Stimulated activated CD8-positive, alpha-beta memory T cell treated with anti-CD3 and anti-CD28 coated beads, Interleukin-7, amount 100 ng/mL, for 1 hour (primary cell): Measurements from ENCODE around the gene LUC7L3.

Source experiments
- DNase-seq, 2 donors: peaks; one replicate each; pipeline ENCODE4 v3.0.0-alpha.2; 2020; ENCODE audit warnings: low read depth in 2 of 2

Gene LUC7L3

GRCh38 chr17:50754521-50754920 is 35.1 kb downstream of the LUC7L3 start:
- no peak for DNase-seq

- DNase-seq: no peak
Observed at GRCh38 chr17:50758524-50758923, 39.1 kb downstream of the LUC7L3 start.

GRCh38 chr17:50758989-50759544 is 39.7 kb downstream of the LUC7L3 start:
- no peak for DNase-seq

DNA sequence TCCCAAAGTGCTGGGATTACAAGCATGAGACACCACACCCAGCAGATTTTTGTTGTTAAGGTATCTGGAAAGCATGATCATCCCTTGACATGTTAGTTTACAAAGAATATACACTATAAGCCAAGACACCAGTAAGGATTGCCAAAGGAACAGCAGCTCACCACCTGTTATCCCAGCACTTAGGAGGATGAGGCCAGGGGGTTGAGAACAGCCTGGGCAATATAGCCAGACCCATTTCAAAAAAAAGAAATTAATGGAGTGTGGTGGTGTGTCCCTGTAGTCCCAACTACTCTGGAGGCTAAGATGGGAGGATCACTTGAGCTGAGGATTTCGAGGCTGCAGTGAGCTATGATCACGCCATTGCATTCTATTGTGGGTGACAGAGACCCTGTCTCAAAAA is 42.8 kb downstream of the LUC7L3 start:
- no peak for DNase-seq

GRCh38 chr17:50763716-50764475 is 44.5 kb downstream of the LUC7L3 start:
- DNase-seq: no peak

GRCh38 chr17:50764734-50765149 is 45.3 kb downstream of the LUC7L3 start:
- no peak for DNase-seq

DNA sequence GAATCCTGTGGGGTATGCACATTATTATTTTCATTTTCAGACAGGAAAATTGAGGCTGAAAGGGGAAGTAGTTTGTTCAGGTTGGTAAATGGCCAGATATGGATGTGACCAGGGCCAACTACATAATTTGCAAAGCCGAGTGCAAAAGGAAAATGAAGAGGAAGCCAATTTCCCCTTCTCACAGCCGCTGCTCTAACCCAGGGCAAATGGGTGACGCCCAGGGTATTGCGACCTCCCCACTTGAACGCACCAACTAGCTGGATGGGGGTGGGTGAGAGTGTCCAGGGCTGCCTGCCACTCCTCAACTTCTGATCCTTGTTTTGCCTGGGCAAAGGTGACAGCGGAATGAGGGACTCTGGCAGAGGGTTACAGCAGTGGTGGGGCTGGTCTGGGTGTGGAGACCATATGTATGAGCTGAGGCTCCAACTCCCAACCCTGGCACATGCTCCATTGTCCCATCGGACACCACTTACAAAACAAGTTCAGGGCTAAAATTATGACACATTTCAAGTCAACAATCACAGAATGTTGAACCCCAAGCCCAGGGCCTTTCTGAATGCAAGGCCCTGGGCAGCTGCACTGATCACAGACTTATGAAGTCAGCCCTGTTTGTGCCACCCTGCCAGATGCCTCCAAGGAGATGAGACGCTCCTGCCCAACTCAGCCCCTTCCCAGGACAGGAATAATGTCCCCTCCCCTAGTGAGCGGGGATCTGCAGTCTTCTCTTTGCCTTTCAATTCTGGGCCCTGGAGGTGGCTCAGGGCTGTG is 46.2 kb downstream of the LUC7L3 start:
- no peak for DNase-seq

GRCh38 chr17:50766222-50767023 is 47.0 kb downstream of the LUC7L3 start:
- DNase-seq: no peak

GRCh38 chr17:50767030-50767429 is 47.6 kb downstream of the LUC7L3 start:
- DNase-seq: no peak

DNA sequence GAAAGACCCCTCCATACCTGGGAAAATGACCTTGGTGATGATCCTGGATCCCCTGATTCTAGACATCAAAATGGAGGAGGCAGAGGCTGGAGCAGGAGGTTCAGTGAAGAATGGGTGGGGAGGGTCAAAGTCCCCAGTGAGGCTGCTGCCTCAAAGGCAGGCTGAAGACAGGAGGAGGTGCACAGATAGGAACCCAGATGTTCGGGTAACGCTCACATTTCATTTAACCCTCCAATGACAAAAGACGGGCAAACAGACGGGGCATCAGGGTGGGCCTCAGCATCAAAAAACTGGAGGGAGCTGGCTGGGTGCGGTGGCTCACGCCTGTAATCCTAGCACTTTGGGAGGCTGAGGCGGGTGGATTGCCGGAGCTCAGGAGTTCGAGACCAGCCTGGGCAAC is 48.0 kb downstream of the LUC7L3 start, which contains the start of gene ANKRD40CL:
Gene ANKRD40CL (minus strand): TSS at position 73 of the 400 bp plus-strand sequence. CDS start 605 bp downstream, outside the sequence.
- DNase-seq: no peak

DNA sequence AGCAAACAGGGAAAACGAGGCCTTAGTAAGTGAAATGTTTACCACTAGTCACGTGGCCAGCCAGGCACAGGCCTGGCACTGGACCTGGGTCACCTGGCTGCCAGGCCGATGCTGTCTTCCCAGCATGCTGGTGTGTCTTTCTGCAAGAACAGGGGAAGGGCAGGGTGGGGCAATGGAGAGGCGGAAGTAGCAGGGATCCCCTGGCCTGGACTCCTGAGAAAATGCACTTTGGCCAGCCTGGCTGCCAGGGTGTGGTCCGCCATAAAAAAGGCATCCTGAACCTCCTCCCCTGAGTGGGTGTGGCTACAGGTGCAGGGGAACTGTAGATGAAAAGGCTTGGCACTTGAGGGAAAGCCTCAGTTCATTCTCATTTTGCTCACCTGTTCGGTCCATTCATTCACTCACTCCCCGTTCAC is 49.0 kb downstream of the LUC7L3 start:
- no peak for DNase-seq

DNA sequence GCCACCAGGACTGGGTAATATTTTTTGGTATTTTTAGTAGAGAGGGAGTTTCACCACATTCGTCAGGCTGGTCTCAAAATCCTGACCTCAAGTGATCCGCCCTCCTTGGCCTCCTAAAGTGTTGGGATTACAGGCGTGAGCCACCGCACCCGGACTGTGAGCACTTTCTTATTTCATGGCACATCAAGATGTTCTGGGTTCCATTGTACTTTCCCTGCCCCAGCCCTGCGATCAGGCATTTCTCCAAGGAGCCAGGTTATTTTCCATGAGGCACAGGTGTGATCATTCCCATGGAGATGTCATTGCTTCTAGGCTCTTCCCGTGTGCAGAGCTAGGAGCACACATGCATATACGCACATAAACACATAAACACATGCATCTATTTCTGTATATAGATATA is 50.5 kb downstream of the LUC7L3 start:
- no peak for DNase-seq

- no peak for DNase-seq
Observed at GRCh38 chr17:50770346-50770745, 50.9 kb downstream of the LUC7L3 start.

GRCh38 chr17:50771991-50772785 is 52.8 kb downstream of the LUC7L3 start:
- DNase-seq: no peak

DNA sequence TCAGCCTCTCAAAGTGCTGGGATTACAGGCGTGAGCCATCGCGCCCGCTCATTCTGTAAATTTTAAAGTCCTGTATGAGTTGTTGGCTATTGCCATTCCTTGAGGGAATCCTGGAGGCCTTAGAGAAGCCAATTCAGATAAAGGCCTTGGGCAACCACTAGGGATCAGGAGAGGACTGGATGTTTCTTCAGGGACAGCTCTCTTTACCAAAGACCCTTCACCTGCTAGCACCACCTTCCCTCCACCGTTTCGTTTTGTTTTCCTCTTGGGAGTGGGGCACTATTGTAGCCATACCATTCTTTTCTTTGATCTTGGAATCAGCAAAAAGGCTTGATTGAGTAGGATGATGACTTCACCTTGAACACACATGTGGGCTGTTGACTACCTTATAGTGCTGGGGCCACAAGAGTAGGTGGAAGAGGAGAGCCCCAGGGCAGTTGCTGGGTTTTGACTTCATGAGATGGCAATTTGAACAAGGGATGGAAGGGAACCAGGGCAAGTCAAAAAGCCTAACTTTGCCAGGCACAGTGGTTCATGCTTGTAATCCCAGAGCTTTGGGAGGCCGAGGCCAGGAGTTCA is 54.9 kb downstream of the LUC7L3 start:
- no peak for DNase-seq

- DNase-seq: no peak
Observed at GRCh38 chr17:50775926-50776325, 56.5 kb downstream of the LUC7L3 start.

- no peak for DNase-seq
Observed at GRCh38 chr17:50778471-50778870, 59.1 kb downstream of the LUC7L3 start.

GRCh38 chr17:50778988-50779387 is 59.6 kb downstream of the LUC7L3 start:
- DNase-seq: no peak

DNA sequence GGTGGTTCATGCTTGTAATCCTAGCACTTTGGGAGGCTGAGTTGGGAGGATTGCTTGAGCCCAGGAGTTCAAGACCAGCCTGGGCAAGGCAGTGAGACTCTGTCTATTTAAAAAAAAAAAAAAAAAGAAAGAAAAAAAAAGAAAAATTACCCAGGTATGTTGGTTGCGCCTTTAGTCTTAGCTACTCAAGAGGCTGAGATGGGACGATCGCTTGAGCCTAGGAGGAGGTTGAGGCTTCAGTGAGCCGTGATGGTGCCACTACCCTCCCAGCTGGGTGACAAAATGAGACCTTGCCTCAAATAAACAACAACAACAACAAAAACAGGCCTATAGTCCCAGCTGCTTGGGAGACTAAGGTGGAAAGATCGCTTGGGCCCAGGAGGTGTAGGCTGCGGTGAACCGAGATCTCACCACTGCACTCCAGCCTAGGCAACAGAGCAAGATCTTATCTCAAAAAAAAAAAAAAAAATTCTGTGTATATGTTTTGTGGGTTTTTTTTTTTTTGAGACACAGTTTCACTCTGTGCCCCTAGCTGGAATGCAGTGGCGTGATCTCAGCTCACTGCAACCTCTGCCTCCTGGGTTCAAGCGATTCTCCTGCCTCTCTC is 60.4 kb downstream of the LUC7L3 start:
- DNase-seq: peak in 1 of 2 donors; percentile 11

DNA sequence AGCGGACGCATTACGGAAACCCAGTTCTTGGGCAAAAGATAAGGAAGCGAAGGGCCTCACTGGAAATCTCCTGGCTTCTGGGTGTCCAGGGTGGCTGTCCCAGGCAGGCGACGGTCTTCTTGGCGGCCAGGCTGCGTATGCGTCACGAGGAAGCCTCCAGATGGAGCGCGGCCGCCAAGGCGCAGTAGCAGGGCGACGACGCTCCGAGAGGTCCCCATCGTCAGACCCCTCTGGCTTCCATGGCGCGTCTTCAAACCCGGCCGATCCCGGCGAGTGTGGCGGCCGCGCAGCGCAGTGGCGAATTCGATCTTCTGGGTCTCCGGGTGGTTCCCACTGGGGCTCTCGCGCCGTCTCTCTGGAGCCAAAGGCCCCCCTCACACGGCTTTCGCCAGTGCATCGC is 61.8 kb downstream of the LUC7L3 start:
- no peak for DNase-seq
